ENCODE results near the gene YY1AP1. TPM values are rescaled to one million over a fixed set of nuclear protein-coding genes. Genes with fewer than 3 reads are reported as not detected.
"Not testable (repeated sequence)": the region's sequence is repeated elsewhere in the genome, so short reads cannot be mapped to it uniquely, and the experiment has no call there.

Gene YY1AP1
- total and polyA plus RNA-seq, 10 of the 15 experiments (the other 5 are each of a cell fraction or from before 2014, with no cell fraction given) = 13.2 to 118 (median 40.5) TPM

DNA sequence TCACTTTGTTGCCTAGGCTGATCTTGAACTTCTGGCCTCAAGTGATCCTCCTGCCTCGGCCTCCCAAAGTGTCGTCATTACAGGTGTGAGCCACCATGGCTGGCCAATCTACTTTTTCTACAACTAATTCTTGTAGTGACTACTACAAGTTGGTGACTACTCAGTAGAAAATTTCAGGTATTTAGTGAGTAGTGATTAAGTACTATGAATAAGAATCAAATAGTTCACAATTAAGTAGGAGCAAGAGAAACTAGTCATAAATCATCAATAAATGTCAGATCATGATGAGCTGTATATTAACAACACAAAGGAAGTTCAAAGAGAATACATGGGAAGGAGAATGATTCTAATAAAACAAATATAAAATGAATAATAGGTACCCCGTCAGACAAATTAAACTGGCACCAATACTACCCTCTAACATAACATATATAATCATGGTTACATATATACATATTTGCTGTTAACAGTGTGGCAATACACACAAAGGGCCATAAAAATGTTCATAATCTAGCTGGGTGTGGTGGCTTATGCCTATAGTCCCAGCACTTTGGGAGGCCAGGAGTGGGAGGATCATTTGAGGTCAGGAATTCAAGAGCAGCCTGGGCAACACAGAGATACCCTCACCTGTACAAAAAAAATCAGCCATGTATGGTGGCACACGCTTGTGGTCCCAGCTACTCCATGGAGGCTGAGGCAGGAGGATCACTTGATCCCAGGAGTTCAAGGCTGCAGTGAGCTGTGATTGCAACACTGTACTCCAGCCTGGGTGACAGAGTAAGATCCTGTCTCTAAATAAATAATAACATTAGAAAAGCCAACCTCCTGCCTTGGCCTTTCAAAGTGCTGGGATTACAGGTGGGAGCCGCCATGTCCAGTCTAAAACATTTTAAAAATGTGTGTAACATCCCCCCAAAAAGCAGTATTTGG, 19.1 kb downstream of the YY1AP1 start:
- no peak for TF ChIP-seq EED (IDR thresholded peaks at IDR 0.05; ENCODE audit: low read depth)
- no peak for TF ChIP-seq PML (IDR thresholded peaks at IDR 0.05; ENCODE audit: low read length)
- no peak for TF ChIP-seq NFXL1 (IDR thresholded peaks at IDR 0.05; ENCODE audit: borderline replicate concordance)
- no peak for TF ChIP-seq NFYB (IDR thresholded peaks at IDR 0.05; ENCODE audit: insufficient read depth, low read depth, low read length)
- TF ChIP-seq, protein P1, sequence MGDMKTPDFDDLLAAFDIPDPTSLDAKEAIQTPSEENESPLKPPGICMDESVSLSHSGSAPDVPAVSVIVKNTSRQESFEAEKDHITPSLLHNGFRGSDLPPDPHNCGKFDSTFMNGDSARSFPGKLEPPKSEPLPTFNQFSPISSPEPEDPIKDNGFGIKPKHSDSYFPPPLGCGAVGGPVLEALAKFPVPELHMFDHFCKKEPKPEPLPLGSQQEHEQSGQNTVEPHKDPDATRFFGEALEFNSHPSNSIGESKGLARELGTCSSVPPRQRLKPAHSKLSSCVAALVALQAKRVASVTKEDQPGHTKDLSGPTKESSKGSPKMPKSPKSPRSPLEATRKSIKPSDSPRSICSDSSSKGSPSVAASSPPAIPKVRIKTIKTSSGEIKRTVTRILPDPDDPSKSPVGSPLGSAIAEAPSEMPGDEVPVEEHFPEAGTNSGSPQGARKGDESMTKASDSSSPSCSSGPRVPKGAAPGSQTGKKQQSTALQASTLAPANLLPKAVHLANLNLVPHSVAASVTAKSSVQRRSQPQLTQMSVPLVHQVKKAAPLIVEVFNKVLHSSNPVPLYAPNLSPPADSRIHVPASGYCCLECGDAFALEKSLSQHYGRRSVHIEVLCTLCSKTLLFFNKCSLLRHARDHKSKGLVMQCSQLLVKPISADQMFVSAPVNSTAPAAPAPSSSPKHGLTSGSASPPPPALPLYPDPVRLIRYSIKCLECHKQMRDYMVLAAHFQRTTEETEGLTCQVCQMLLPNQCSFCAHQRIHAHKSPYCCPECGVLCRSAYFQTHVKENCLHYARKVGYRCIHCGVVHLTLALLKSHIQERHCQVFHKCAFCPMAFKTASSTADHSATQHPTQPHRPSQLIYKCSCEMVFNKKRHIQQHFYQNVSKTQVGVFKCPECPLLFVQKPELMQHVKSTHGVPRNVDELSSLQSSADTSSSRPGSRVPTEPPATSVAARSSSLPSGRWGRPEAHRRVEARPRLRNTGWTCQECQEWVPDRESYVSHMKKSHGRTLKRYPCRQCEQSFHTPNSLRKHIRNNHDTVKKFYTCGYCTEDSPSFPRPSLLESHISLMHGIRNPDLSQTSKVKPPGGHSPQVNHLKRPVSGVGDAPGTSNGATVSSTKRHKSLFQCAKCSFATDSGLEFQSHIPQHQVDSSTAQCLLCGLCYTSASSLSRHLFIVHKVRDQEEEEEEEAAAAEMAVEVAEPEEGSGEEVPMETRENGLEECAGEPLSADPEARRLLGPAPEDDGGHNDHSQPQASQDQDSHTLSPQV (IDR thresholded peaks at IDR 0.05) = no peak
- TF ChIP-seq ZNF274 (IDR thresholded peaks at IDR 0.05; ENCODE audit: insufficient read depth, insufficient read length) = no peak
- no peak for TF ChIP-seq JUND (IDR thresholded peaks at IDR 0.05; ENCODE audit: low read depth, low read length)
- ChIA-PET CTCF (interaction anchor here (0.7 to 1.3 kb wide), 2 partner anchors 12 to 418 kb away, joined by 3 to 4 read pairs; no protein-coding TSS in a partner anchor), POLR2A (interaction anchor here (0.7 kb wide), 1 partner anchor 154 kb away, joined by 5 read pairs; no protein-coding TSS in a partner anchor), SMC1A (ENCODE audit: uncharacterized antibody, unreplicated experiment) (interaction anchor here (0.6 kb wide), 2 partner anchors 58 to 243 kb away, joined by 3 read pairs; no protein-coding TSS in a partner anchor), RAD21 (ENCODE audit: unreplicated experiment) (no interaction called here)
- H3K27ac ChIP-seq (ENCODE audit: control insufficient read depth, insufficient read depth) = no peak overlapping the region
- no TSS peak for BruUV-seq (replicated peaks)
- intact Hi-C loops (cut with micrococcal nuclease; ENCODE audit: unreplicated experiment) (no loop called here), in situ Hi-C loops (cut with MboI) (no loop called here)
- WGBS (ENCODE audit: insufficient coverage, insufficient replicate concordance, low lambda C conversion rate, missing lambda C conversion rate) = over 99% methylated on average over 5 of the region's 5 CpGs
- no peak overlapping the region for H3K9ac ChIP-seq (ENCODE audit: control insufficient read depth, insufficient read depth, low read length)
- no peaks in the 10 kb centered on the region for H3K9me3 ChIP-seq (replicated peaks; ENCODE audit: control insufficient read depth, insufficient read depth, low read length)
- DNase-seq (ENCODE audit: low read depth, low spot score) (no peak), ATAC-seq (no peak), FAIRE-seq (no peak)
- no peak overlapping the region for H3K4me2 ChIP-seq (ENCODE audit: control insufficient read depth, insufficient read depth)
- no peaks in the 10 kb centered on the region for H3K79me2 ChIP-seq (ENCODE audit: control insufficient read depth, insufficient read depth, low read length)
- H3K27me3 ChIP-seq (replicated peaks in 1 of 2; ENCODE audit: control insufficient read depth in 2 of 2, insufficient read depth in 2 of 2, low read length in 1 of 2) = no peaks in the 10 kb centered on the region
- no peak overlapping the region for H3K4me3 ChIP-seq
- no peaks in the 10 kb centered on the region for H4K20me1 ChIP-seq (ENCODE audit: control insufficient read depth, insufficient read depth)
- peaks cover 15 to 41% of the 10 kb centered on the region in 2 experiments for H3K36me3 ChIP-seq (ENCODE audit: control insufficient read depth in 2 of 2, insufficient read depth in 2 of 2, low read length in 1 of 2)
- no peaks in the 10 kb centered on the region for H3K4me1 ChIP-seq (ENCODE audit: control insufficient read depth, insufficient read depth, low read length)
- no peak overlapping the region for H2AFZ ChIP-seq (ENCODE audit: control insufficient read depth, low read depth, low read length)

DNA sequence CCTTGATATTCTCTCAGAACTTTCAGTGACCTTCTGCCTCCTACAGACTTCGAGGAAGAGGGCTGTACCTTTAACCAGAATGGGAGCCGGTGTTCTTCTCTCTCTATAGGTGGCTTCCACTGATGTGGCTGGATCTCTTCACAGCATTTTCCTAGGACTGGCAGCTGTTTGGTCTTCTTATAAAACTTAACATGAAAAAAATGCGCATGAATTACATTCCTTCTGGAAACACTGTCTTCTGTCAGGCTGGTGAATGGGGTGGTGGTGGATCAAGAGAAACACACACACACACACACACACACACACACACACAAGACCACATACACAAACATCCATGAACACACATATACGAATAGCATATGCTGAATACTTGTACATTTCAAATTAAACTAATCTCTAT, 27.3 kb downstream of the YY1AP1 start:
- DNase-seq (ENCODE audit: low read depth, low spot score); CTCF ChIA-PET; H3K4me2 ChIP-seq (ENCODE audit: control insufficient read depth, insufficient read depth); in situ Hi-C loops (cut with MboI); H2AFZ ChIP-seq (ENCODE audit: control insufficient read depth, low read depth, low read length); H3K27ac ChIP-seq (ENCODE audit: control insufficient read depth, insufficient read depth); RAD21 ChIA-PET (ENCODE audit: unreplicated experiment); H3K9ac ChIP-seq (ENCODE audit: control insufficient read depth, insufficient read depth, low read length); H3K4me3 ChIP-seq; H3K4me1 ChIP-seq (ENCODE audit: control insufficient read depth, insufficient read depth, low read length); H3K79me2 ChIP-seq (ENCODE audit: control insufficient read depth, insufficient read depth, low read length); H4K20me1 ChIP-seq (ENCODE audit: control insufficient read depth, insufficient read depth); H3K27me3 ChIP-seq (replicated peaks in 1 of 2; ENCODE audit: control insufficient read depth in 2 of 2, insufficient read depth in 2 of 2, low read length in 1 of 2); SMC1A ChIA-PET (ENCODE audit: uncharacterized antibody, unreplicated experiment); POLR2A ChIA-PET; H3K9me3 ChIP-seq (replicated peaks; ENCODE audit: control insufficient read depth, insufficient read depth, low read length); intact Hi-C loops (cut with micrococcal nuclease; ENCODE audit: unreplicated experiment); ATAC-seq; BruUV-seq (replicated peaks); FAIRE-seq: not testable (repeated sequence)
- 100% methylated on average over 2 of the region's 4 CpGs for WGBS (ENCODE audit: insufficient coverage, insufficient replicate concordance, low lambda C conversion rate, missing lambda C conversion rate)
- peaks cover 17% of the 10 kb centered on the region in 2 experiments for H3K36me3 ChIP-seq (ENCODE audit: control insufficient read depth in 2 of 2, insufficient read depth in 2 of 2, low read length in 1 of 2)
